ENCODE results near the gene TTC23L.

GRCh38 chr5:34929720-34930461 is 90.9 kb downstream of the TTC23L start:
- peak in 1 of 3 donors; percentile 11 for TF ChIP-seq CTCF (IDR thresholded peaks at IDR 0.05)
- TF ChIP-seq POLR2A (IDR thresholded peaks at IDR 0.05), result peak; percentile 8
